Measurements from ENCODE around the gene MAMDC2.
"Not testable (repeated sequence)": the region's sequence is repeated elsewhere in the genome, so short reads cannot be mapped to it uniquely, and the experiment has no call there.

Gene MAMDC2

GRCh38 chr9:70031141-70031545 lies 12.5 kb upstream of the MAMDC2 start:
- DNase-seq (ENCODE audit: low spot score), result no peak
- TF ChIP-seq, protein P1, sequence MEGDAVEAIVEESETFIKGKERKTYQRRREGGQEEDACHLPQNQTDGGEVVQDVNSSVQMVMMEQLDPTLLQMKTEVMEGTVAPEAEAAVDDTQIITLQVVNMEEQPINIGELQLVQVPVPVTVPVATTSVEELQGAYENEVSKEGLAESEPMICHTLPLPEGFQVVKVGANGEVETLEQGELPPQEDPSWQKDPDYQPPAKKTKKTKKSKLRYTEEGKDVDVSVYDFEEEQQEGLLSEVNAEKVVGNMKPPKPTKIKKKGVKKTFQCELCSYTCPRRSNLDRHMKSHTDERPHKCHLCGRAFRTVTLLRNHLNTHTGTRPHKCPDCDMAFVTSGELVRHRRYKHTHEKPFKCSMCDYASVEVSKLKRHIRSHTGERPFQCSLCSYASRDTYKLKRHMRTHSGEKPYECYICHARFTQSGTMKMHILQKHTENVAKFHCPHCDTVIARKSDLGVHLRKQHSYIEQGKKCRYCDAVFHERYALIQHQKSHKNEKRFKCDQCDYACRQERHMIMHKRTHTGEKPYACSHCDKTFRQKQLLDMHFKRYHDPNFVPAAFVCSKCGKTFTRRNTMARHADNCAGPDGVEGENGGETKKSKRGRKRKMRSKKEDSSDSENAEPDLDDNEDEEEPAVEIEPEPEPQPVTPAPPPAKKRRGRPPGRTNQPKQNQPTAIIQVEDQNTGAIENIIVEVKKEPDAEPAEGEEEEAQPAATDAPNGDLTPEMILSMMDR (IDR thresholded peaks at IDR 0.05; ENCODE audit: borderline replicate concordance, control extremely low read depth, extremely low read depth, insufficient read depth, missing control alignments), result no peak

GRCh38 chr9:70034271-70034711 lies 9.4 kb upstream of the MAMDC2 start:
- DNase-seq (ENCODE audit: low spot score), result no peak
- TF ChIP-seq, protein P1 (IDR thresholded peaks at IDR 0.05; ENCODE audit: borderline replicate concordance, control extremely low read depth, extremely low read depth, insufficient read depth, missing control alignments), result no peak
- in situ Hi-C loops (cut with MboI; ENCODE audit: low sequenced_read_pairs, unreplicated experiment), result no loop called here

More at GRCh38 chr9:70031141-70031545, 12.5 kb upstream of the MAMDC2 start:
- in situ Hi-C loops (cut with MboI; ENCODE audit: low sequenced_read_pairs, unreplicated experiment), result no loop called here

GRCh38 chr9:70035691-70036090 lies 8.0 kb upstream of the MAMDC2 start:
- TF ChIP-seq, protein P1 (IDR thresholded peaks at IDR 0.05; ENCODE audit: borderline replicate concordance, control extremely low read depth, extremely low read depth, insufficient read depth, missing control alignments), result no peak
- no peak for DNase-seq (ENCODE audit: low spot score)
- in situ Hi-C loops (cut with MboI; ENCODE audit: low sequenced_read_pairs, unreplicated experiment), result no loop called here

- no peak for DNase-seq (ENCODE audit: low spot score)
- in situ Hi-C loops (cut with MboI; ENCODE audit: low sequenced_read_pairs, unreplicated experiment), result no loop called here
- TF ChIP-seq, protein P1 (IDR thresholded peaks at IDR 0.05; ENCODE audit: borderline replicate concordance, control extremely low read depth, extremely low read depth, insufficient read depth, missing control alignments), result no peak
Measured at GRCh38 chr9:70036641-70037040, 7.0 kb upstream of the MAMDC2 start.

GRCh38 chr9:70038171-70038621 lies 5.5 kb upstream of the MAMDC2 start:
- DNase-seq (ENCODE audit: low spot score); in situ Hi-C loops (cut with MboI; ENCODE audit: low sequenced_read_pairs, unreplicated experiment): not testable (repeated sequence)

DNA sequence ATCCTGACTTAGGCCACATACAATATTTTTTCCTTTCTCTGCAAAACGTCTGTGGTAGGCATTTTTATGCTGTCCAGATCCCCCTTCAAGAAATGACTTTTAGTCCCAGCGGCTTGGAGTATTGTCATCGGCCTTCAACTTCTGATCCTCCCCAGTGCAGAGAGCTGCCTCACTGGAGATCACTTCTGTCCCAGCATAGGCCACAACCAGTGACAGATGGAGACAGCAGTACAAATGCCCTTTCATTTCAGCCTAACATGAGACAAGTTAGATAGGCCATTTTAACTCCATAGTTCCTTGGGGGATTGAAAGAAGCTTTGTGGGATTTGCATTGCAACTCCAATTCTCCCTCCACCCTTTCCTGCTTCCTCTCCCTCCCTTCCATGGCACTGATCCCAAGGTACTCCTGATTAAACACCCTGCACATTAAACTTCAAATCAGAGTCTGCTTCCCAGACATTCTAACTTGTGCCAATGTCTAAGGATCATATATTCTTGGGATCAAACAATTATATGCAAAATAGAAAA lies 3.2 kb upstream of the MAMDC2 start:
- no peak for DNase-seq (ENCODE audit: low spot score)
- in situ Hi-C loops (cut with MboI; ENCODE audit: low sequenced_read_pairs, unreplicated experiment), result no loop called here
- TF ChIP-seq, protein P1 (IDR thresholded peaks at IDR 0.05; ENCODE audit: borderline replicate concordance, control extremely low read depth, extremely low read depth, insufficient read depth, missing control alignments), result no peak

DNA sequence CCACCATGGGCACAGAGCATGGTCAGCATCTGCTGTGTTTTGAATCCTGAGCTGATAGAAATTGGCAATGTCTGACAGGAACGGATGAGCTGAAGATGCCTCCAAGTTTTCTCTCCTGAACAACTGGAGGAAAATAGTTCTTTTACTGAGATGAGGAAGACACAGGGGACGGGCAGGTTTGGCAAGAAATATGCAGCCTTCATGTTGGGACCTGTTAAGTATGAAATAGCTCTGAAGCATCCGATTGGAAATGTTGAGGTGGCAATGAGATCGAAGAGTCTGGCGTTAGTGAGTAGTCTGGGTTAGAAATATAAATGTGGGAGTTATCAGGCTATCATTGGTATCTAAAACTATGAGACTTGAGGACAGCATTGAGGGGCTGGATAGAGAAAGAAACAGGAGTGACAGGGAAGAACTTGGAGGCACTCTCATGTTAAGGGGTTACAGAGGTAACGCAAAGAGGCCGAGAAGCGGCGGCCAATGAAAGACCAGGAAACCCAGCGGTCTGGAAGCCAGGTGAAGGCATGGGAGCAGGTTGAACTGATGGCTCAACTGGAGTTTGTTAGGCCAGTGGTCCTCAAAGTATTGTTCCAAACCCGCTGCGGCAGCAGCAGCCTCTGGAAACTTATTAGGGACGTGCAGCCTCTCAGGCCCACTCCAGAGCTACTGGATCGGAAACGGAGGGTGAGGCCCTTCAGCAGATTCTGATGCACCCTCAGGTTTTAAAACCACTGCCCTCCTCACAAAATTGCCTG lies 1.0 kb upstream of the MAMDC2 start:
- DNase-seq (ENCODE audit: low spot score), result no peak
- in situ Hi-C loops (cut with MboI; ENCODE audit: low sequenced_read_pairs, unreplicated experiment), result no loop called here
- TF ChIP-seq, protein P1 (IDR thresholded peaks at IDR 0.05; ENCODE audit: borderline replicate concordance, control extremely low read depth, extremely low read depth, insufficient read depth, missing control alignments), result no peak
